GM19372 (cell line): ENCODE data around the gene FNIP1.
A peak's percentile ranks its signal among the peaks of the same experiment; 100 is the strongest.
"Not testable (repeated sequence)": the region's sequence is repeated elsewhere in the genome, so short reads cannot be mapped to it uniquely, and the experiment has no call there.

Source experiments
- ATAC-seq: cut with Tn5 transposase; IDR thresholded peaks from one replicate; pipeline ENCODE4 v1.9.1; 2021; ENCODE audit warnings: mild to moderate bottlenecking, low read depth, moderate library complexity; ENCODE audit not compliant: unreplicated experiment

The FNIP1 gene

DNA sequence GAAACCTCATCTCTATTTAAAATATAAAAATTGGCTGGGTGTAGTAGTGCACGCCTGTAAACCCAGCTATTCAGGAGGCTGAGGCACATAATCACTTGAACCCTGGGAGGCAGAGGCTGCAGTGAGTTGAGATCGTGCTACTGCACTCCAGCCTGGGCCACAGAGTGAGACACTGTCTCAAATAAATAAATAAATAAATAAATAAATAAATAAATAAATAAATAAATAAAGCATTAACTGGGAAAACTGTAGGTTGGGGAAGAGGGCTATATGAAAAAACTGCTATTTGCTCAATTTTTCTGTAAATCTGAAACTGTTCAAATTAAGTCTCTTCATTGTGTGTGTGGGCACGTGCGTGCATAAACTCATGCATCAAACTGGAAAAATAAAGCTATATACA lies 101.9 kb downstream of the FNIP1 start:
- no peak for ATAC-seq

DNA sequence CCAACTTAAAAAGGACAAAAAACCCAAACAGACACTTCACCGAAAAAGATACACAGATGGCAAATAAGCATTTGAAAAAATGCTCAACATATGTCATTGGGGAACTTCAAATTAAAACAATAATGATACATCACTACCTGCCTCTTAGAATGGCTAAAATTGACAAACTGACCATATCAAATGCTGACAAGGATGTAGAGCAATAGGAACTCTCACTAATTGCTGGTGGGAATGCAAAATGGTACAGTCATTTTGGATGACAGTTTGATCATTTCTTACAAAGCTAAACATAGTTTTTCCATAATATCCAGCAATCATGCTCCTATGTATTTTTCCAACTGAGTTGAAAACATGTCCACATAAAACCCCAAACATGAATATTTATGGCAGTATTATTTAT lies 102.9 kb downstream of the FNIP1 start:
- no peak for ATAC-seq

DNA sequence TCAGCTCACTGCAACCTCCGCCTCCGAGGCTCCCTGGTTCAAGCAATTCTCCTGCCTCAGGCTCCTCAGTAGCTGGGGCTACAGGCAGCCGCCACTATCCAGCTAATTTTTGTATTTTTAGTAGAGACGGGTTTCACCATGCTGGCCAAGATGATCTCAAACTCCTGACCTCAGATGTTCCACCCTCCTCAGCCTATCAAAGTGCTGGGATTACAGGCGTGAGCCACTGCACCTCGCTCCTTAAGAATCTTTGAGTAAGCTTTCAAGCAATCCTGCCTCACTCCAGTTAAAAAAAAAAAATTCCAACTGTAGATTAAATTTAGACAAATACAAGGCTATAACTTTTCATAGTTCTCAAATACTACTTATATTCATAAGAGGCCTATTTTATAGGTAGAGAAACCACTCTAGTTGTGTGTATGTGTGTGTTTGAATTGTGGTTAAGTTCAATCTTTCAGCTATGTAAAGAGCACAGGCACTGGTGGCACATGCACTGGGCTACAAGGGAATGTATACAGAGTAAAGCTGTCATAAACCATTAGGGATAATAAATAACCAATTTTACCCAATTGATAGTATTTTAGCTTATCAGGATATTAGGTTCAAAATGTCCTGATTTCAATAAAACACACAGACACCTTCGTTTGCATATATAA lies 111.2 kb downstream of the FNIP1 start:
- ATAC-seq: no peak

DNA sequence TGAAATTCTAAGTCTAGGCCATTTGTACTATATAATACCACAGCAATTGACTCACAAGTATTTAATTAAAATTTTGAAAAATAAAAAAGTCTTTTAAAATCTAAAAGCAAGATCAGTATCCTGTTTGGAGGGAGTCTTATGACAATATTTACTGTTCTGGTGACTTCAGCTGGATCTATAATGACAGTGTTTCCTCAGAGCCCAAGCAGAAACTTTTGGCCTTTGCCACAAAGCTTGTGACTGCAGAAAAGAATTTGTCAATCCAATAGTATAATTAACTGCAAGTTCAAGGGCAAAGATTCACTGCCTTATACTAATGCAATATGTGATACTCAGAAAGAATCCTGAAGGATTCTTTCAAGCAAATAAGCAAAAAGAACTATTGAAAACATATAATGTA lies 112.2 kb downstream of the FNIP1 start:
- no peak for ATAC-seq

DNA sequence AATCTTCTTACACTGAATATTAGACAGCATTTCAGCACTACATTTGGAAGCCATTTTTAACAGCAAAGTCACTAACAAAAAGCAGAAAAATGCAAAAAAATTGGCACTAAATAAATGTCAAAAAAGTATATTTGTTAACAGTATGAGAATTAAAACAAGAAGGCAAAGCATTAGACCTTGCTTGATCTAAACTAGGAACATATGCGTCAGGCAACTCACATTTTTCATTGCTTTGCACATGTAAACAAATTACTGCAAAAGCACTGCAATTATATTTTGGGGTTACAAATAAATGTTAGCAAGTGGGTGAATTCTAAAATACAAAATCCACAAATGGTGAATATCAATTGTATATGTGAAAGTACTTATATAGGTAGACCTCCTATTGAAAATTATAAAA lies 112.8 kb downstream of the FNIP1 start:
- no peak for ATAC-seq

DNA sequence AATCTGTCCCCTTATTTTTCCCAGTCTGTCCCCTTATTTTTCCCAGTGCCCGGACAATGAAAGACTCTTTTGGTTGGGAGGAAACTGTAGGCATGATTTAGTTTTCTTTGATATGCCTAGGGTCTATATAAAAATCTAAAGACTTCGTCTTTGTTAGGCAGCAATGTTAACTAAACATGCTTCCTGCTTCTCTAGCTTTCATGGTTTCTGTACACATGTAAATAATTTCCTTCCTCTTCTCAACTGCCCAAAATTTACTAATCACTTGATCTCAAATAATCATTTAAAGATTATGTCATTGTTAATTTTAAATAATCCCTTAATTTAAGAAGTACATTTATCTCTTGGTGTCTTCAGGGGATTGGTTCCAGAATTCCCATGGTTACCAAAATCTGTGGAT lies 114.0 kb downstream of the FNIP1 start:
- ATAC-seq: no peak

DNA sequence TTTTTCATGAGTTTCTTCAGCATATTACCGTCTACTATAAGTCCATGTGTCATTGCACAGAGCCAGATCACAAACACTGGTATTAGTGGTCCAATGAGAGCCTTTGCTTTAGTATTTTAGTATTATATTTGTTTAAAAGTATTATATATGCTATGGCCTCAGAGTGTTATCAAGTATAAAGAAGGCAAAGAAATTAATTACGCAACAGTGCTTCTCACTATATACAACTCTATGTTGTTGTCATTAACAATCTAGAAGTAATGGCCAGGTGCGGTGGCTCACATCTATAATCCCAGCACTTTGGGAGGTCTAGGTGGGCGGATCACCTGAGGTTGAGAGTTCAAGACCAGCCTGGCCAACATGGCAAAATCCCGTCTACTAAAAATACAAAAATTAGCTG lies 114.6 kb downstream of the FNIP1 start:
- ATAC-seq: no peak

DNA sequence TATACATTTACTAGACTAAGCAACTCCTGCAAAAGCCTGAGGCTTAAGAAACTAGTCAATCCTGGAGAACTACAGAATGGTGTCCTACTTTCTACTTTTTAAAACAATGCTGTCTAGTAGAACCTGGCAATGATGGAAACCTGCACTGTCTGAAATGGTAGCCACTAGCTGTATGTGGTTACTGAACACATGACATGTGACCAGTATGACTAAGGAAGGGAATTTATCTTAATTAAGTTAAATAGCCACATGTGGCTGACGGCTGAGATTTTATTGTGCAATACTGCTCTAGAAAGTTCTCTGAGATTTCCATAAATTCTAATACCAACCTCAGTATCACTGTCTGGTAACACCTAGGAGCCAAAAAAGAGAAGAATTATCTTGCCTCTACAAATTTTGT lies 116.9 kb downstream of the FNIP1 start:
- no peak for ATAC-seq

DNA sequence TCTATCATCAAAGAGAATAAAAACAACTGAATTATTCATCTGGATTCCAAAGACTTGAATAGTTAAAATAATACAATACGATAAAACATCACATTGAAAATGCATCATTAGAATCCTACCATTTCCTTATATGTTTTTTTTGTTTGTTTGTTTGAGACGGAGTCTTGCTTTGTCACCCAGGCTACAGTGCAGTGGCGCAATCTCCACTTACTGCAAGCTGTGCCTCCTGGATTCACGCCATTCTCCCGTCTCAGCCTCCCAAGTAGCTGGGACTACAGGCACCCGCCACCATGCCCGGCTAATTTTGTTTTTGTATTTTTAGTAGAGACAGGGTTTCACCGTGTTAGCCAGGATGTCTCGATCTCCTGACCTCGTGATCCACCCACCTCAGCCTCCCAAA lies 118.5 kb downstream of the FNIP1 start:
- ATAC-seq: not testable (repeated sequence)

DNA sequence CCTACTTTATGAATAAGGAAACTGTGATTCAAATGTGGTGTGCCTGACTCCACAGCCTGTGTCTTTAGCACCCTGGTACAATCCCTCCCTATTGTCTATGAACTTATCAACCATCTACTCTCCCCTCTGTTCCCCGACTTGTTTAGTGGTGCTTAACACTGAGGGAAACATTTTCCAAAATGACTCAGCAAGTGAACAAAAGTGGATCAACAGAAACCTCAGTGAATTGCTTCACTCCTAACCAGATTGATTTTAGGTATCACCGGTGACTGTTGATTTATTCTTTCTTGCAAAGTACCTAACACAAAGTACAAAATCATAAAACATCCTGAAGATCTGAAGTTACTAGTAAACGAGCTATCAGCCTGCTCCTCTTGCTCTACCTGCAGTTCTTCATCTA lies 119.7 kb downstream of the FNIP1 start:
- ATAC-seq: no peak

DNA sequence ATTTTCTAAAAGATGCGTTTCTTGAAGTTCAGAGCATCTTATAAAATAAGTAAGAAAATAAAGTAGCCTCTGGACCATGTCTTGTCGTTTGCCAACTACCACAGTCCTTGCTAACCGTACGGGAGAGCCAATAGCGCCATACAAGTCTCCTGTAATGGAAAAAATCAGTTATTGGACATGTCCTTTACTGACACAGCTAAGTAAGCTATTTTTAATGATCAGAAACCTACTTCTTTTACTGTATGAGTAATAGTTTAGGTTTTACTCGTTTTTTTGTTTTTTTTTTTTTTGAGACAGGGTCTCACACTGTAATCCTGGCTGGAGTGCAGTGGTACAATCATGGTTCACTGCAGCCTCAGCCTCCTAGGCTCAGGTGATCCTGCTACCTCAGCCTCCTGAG lies 124.0 kb downstream of the FNIP1 start:
- no peak for ATAC-seq

DNA sequence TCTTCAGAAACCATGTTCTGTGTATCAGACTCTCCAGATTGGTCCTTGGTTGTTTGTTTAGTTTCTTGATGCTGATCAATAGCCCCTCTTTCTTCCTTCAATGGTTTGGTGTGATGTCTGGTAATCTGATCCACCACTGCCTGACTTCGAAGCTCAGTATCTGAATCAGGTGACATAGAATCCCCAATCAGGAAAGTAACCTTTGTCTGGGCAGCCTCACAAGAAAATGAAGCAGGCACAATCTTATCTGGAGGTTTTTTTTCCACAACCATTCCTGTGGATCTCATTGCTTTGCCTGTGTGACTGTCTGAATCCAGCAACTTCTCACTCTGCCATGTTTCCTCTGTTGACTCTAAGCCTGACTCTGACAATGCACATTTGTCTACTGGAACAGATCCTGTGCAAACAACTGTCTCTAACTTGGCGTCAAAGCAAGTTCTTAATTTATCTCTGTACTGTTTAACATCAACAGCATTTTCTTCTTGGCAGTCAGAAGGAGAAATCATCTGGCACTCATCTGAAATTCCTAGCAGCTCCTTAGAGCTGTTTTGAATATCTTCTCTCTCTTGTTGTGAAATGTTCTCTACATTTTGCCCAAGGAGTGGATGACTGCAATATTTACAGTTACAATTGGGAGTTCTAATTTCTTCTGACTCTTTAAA lies 124.7 kb downstream of the FNIP1 start:
- no peak for ATAC-seq

DNA sequence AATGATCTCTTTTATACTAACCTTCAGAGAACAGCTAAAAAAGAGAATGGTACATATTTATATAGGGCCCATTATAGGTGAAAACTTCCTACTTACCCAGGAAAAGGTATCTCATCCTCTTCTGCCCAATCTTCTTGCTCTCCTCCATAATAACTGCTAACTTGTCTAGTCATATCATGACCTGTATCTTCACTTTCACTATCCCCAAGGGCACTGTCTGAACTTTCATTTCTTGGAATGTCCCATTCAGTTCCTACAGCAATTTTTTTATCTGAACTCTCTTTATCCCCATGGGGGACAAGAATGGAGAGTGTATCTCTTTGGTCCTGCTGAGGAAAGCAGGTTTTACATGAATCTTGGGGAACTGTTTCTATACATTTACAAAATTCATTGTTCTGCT lies 125.4 kb downstream of the FNIP1 start:
- ATAC-seq: no peak

DNA sequence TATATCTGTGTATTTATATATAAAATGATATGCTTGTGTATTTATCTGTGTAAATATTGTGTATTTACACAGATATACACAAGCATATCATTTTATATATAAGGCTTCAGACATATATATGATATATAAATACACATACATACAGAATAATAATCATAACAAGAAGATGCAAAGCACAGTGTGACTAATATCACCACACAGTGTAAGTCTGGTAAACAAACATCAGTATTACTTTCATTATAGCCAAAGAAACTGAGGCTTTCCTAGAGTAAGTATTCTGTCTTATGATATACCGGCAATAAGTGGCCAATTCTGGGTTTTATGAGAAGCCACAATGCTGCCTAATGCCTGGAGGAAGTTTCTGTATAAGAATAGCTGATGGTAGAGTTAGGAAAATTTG lies 131.9 kb downstream of the FNIP1 start:
- ATAC-seq: no peak

DNA sequence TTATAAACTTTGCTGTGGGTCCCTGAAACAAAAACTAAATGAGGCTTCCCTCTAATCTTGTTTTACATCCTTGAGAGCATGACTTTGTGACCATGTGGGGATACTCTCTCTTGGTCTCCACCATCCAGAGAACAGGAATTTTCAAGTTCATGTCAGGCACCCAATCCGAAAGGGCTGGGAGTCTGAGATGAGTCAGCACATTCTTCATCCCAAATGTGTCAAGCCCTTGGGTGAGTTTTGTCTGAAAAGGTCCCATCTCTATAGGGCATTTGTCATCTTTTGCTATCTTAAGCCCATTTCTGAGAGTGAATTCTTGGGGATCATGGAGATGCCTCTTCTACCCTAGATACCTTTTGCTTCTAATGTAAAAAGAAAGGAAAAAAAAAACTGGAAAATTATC lies 134.9 kb downstream of the FNIP1 start:
- ATAC-seq: no peak

DNA sequence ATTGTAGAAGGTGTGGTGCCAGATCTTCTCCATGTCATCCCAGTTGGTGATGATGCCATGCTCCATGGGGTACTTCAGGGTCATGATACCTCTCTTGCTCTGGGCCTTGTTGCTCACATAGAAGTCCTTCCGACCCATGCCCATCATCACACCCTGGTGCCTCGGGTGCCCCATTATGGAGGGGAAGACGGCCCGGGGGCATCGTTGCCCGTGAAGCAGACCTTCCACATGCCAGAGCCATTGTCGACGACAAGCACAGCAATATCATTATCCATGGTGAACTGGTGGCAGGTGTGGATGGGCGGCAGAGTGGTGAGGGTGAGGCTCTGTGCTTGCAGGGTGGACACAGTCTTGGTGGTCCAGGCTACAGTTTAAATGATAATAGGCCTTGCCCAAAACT lies 137.0 kb downstream of the FNIP1 start:
- no peak for ATAC-seq

DNA sequence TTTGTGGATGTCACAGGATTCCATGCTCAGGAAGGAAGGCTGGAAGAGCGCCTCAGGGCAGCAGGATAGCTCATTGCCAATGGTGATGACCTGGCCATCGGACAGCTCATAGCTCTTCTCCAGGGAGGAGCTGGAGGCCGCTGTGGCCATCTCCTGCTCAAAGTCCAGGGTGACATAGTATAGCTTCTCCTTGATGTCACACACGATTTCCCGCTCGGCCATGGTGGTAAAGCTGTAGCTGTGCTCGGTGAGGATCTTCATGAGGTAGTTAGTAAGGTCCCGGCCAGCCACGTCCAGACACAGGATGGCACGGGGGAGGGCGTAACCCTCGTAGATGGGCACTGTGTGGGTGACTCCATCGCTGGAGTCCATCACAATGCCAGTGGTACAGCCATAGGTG lies 137.5 kb downstream of the FNIP1 start:
- no peak for ATAC-seq

DNA sequence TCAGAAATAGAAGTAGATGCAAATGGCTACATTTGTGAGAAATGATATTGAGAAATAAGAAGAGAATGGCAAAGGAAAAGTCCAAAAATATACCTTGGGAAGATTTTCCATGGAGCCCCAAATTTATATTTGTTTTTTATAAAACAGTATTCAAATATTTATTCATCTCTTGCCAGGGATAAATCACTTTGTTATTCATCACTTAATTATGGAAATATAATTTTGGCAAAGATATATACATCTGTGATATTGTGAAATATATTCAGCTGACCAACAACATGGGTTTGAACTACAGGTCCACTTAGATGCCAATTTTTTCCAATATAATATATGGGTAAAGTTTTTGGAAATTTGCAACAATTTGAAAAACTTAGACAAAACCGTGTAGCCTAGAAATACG lies 142.0 kb downstream of the FNIP1 start:
- no peak for ATAC-seq

DNA sequence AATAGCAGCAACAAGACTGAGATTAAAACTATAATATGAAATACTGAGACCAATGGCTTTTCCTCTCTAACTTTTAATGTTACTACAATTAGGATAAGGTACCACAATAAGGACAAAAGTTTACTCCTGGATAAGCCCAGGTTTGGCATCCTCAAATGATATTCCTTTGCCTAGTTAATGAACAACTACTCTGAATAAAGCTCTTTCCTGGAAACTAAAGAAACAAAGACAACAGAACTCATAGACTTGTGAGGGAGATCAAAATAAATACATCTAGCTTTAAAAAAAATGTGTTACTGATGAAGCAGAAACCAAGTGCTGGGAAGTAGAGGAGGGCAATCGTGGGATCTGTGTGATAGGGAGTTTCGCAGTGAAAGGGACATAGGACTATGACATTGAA lies 142.5 kb downstream of the FNIP1 start:
- ATAC-seq: no peak

DNA sequence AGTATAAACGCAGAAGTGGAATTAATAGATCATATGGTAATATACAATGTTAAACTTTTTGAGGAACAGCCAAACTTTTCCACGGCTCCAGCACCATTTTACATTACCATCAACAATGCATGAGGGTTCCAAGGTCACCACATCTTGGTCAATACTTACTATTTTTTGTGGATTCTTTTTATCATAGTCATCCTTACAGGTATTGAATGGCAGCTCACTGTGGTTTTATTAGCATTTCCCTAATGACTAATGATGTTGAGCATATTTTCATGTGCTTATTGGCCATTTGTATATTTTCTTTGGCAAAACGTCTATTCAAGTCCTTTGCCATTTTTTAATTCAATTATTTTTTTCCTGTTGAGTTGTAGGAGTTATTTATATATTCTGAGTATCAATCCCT lies 147.7 kb downstream of the FNIP1 start:
- ATAC-seq: no peak

DNA sequence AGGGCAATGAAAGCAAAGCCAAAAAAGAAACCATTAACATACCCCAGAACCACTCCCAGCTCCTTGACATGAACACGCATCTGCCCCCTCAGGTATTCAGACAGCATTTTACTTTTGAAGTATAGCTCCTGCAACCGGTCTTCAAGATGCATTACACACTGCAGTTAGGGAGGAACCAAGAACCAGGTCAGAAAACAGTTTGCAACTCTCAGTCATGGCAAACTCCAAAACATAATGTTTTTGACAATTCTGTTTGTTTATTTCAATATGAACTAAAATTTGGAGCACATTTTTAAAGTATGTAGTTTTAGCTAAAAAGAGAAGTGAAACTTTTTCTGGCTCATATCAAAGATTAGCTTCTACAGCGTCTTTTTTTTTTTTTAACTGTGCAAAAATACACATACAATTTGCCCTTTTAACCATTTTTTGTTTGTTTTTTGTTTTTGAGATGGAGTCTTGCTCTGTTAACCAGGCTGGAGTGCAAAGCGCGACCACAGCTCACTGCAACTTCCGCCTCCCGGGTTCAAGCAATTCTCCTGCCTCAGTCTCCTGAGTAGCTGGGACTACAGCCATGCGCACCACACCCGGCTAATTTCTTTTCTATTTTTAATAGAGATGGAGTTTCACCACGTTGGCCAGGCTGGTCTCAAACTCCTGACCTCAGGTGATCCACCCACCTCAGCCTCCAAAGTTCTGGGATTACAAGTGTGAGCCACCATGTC lies 149.6 kb downstream of the FNIP1 start:
- ATAC-seq: peak; percentile 82

DNA sequence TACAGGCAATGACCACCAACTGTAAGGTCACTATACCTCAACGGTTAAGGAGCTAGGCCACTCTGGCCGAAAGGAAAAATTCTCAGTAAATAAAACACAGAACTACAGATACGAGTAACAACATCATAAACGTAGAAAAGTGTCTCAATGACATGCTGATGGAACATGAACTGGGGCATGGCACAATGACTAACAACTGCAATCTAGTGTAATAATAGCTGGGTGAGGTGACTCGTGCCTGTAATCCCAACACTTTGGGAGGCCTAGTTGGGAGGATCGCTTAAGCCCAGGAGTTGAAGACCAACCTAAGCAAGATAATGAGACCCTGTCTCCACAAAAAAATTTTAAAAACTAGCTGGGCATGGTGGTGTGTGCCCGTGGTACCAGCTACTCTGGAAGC lies 152.0 kb downstream of the FNIP1 start:
- no peak for ATAC-seq
